Natural killer cell (primary cell): ENCODE data around the gene EIF3B. TPM values are rescaled to one million over a fixed set of nuclear protein-coding genes. Genes with fewer than 3 reads are reported as not detected.

Source experiments
- ATAC-seq, 3 donors: fragments of 150-1000 bp in 2 of 3; fragments of 200-7000 bp in 1 of 3; cut with Tn5 transposase; 1 replicate in 1 of 3; 2 replicates in 2 of 3; pipeline ENCODE4 v1.10.0; 2021; ENCODE audit warnings: mild to moderate bottlenecking in 2 of 3, moderate library complexity in 2 of 3
- DNase-seq, 2 donors: peaks; one replicate each; pipeline versions ENCODE4 v3.0.0 to v3.0.0-alpha.2; 2013 to 2021; ENCODE audit warnings: mixed read lengths in 1 of 2
- H3K27ac ChIP-seq: one replicate; pipeline ENCODE4 v1.5.1; 2013; ENCODE audit warnings: mild to moderate bottlenecking, low read length
- H3K27me3 ChIP-seq: one replicate; pipeline ENCODE4 v1.6.1; 2013; ENCODE audit warnings: low read length; ENCODE audit not compliant: control insufficient read depth, insufficient read depth
- H3K36me3 ChIP-seq: one replicate; pipeline ENCODE4 v1.6.1; 2013; ENCODE audit warnings: low read length; ENCODE audit not compliant: control insufficient read depth, insufficient read depth
- H3K4me1 ChIP-seq: one replicate; pipeline ENCODE4 v1.6.1; 2013; ENCODE audit warnings: low read length; ENCODE audit not compliant: control insufficient read depth, insufficient read depth
- H3K4me3 ChIP-seq: one replicate; pipeline ENCODE4 v1.5.1; 2013; ENCODE audit warnings: low read length
- H3K9me3 ChIP-seq: one replicate; pipeline ENCODE4 v1.6.1; 2013; ENCODE audit warnings: low read length; ENCODE audit not compliant: control insufficient read depth, insufficient read depth
- H3K27ac Mint-ChIP-seq, 2 donors: one replicate each; pipeline ENCODE4 v1.8.0; 2022; ENCODE audit warnings: mild to moderate bottlenecking in 2 of 2, mixed read lengths in 2 of 2, moderate library complexity in 1 of 2
- H3K27me3 Mint-ChIP-seq, 2 donors: one replicate each; pipeline ENCODE4 v1.8.0; 2022; ENCODE audit warnings: low read depth in 2 of 2, mixed read lengths in 2 of 2
- H3K36me3 Mint-ChIP-seq: one replicate; pipeline ENCODE4 v1.8.0; 2022; ENCODE audit warnings: mixed read lengths
- H3K4me1 Mint-ChIP-seq, 2 donors: one replicate each; pipeline ENCODE4 v1.8.0; 2022; ENCODE audit warnings: mixed read lengths in 2 of 2
- H3K4me3 Mint-ChIP-seq: one replicate; pipeline ENCODE4 v1.8.0; 2022; ENCODE audit warnings: mild to moderate bottlenecking, moderate library complexity, mixed read lengths
- H3K9me3 Mint-ChIP-seq, 2 donors: one replicate each; pipeline ENCODE4 v1.8.0; 2022; ENCODE audit warnings: mixed read lengths in 2 of 2
- WGBS: methylation state at CpG from one replicate; pipeline ENCODE4 v1.1.7; 2013; ENCODE audit warnings: missing lambda C conversion rate; ENCODE audit not compliant: insufficient coverage; 5-methylcytosine and 5-hydroxymethylcytosine counted together
- intact Hi-C: fragments of 100-400 bp; cut with micrococcal nuclease; formaldehyde crosslinking; loops from one replicate; pipeline ENCODE4 v1.14.2; 2022
- total RNA-seq, 4 donors: library from RNA; stranded (reverse); fragments of 120-200 nt in 1 of 4; gene quantifications; one replicate each; pipeline versions ENCODE4 v1.2.3 to v1.2.4, GENCODE V29; 2013 to 2022
- TF ChIP-seq, protein P1 (sequence below): fragments of 200-600 bp; IDR thresholded peaks from one replicate; pipeline ENCODE4 v1.8.0; 2022; ENCODE audit warnings: antibody characterized with exemption

EIF3B gene
- total RNA-seq, 3 donors from 2014 or later (not counting 1 experiment from before 2014, with no cell fraction given), result 194 to 219 (median 197) TPM

DNA sequence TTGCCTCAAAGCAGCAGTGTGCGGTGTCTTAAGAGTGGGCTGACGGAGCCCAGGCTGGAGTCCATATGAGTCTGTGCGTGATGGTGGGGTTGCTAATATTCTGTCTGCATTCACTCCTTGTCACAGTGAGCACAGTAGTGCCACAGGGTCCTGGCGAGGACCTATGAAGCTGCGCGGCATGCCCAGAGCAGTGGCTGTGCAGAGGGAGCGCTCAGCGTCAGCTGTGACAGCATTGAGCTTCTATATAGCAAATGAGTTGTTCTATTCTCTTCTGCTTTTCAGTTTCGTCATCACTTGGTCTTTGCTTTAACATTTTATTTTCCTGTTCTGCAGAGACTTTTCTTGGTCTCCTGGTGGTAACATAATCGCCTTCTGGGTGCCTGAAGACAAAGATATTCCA, 14.5 kb downstream of the EIF3B start:
- no peaks in the 10 kb centered on the region for H3K9me3 Mint-ChIP-seq
- intact Hi-C loops, result no loop called here
- TF ChIP-seq, protein P1, sequence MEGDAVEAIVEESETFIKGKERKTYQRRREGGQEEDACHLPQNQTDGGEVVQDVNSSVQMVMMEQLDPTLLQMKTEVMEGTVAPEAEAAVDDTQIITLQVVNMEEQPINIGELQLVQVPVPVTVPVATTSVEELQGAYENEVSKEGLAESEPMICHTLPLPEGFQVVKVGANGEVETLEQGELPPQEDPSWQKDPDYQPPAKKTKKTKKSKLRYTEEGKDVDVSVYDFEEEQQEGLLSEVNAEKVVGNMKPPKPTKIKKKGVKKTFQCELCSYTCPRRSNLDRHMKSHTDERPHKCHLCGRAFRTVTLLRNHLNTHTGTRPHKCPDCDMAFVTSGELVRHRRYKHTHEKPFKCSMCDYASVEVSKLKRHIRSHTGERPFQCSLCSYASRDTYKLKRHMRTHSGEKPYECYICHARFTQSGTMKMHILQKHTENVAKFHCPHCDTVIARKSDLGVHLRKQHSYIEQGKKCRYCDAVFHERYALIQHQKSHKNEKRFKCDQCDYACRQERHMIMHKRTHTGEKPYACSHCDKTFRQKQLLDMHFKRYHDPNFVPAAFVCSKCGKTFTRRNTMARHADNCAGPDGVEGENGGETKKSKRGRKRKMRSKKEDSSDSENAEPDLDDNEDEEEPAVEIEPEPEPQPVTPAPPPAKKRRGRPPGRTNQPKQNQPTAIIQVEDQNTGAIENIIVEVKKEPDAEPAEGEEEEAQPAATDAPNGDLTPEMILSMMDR, result no peak

DNA sequence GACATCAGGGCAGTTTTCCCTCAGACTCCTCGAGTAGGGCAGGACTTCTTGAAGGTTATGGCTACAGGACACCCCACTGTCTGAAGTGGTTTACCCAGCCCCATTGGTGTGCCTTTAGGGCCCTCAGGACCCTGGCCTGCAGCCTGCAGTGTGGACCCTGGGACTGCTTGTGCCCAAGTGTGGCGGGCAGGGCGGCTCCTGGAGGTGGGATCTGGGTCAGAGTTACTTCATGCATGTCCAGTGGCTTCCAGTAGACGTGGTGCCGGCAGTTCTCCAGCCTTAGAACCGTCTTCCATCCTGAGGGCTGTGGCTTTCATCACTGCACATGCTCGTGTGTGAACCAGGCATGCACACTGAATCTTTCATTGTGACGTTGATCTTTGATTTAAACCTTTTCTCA, 16.7 kb downstream of the EIF3B start:
- no peak for DNase-seq
- H3K27me3 ChIP-seq, result no peaks in the 10 kb centered on the region
- H3K4me3 Mint-ChIP-seq, result no peak overlapping the region
- no peaks in the 10 kb centered on the region for H3K27me3 Mint-ChIP-seq
- no peak for ATAC-seq
- H3K27ac Mint-ChIP-seq, result no peak overlapping the region
- TF ChIP-seq, protein P1, result no peak
- H3K4me1 ChIP-seq, result no peaks in the 10 kb centered on the region
- intact Hi-C loops, result no loop called here
- peaks cover 91% of the 10 kb centered on the region for H3K36me3 ChIP-seq
- no peak overlapping the region for H3K4me3 ChIP-seq
- H3K4me1 Mint-ChIP-seq, result peaks cover 0 to 13% of the 10 kb centered on the region in 2 donors
- peaks cover 11% of the 10 kb centered on the region for H3K36me3 Mint-ChIP-seq
- no peaks in the 10 kb centered on the region for H3K9me3 ChIP-seq
- no peaks in the 10 kb centered on the region for H3K9me3 Mint-ChIP-seq
- no peak overlapping the region for H3K27ac ChIP-seq
- 97% methylated on average over 8 of the region's 8 CpGs for WGBS

More for the DNA sequence above, 14.5 kb downstream of the EIF3B start:
- no peaks in the 10 kb centered on the region for H3K36me3 Mint-ChIP-seq
- ATAC-seq (no peak), DNase-seq (no peak)
- Histone ChIP-seq H3K27ac (no peak overlapping the region), H3K4me1 (no peaks in the 10 kb centered on the region), H3K27me3 (no peaks in the 10 kb centered on the region), H3K36me3 (peaks cover 90% of the 10 kb centered on the region), H3K9me3 (no peaks in the 10 kb centered on the region), H3K4me3 (no peak overlapping the region)
- no peak overlapping the region for H3K27ac Mint-ChIP-seq
- peaks cover 9 to 17% of the 10 kb centered on the region in 2 donors for H3K4me1 Mint-ChIP-seq
- no peaks in the 10 kb centered on the region for H3K27me3 Mint-ChIP-seq
- no peak overlapping the region for H3K4me3 Mint-ChIP-seq
- WGBS, result 98% methylated on average over 10 of the region's 10 CpGs

DNA sequence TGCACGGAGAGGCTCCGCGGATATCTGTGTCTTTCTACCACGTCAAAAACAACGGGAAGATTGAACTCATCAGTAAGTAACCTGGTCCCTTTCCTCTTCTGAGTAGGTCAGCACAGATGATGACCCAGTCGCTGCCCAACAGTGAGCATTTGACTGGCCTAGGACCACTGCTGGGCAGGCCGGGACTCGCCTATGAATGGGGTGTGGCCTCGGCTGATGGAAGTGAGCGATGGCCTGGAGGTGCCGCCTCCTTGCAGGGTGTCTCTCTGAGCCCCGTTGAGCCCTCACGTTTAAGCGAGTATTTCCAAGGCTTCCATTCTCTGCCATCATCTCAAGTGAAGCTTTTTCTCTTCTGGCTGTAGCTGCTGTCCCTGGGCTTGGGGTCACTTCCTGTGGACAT, 18.1 kb downstream of the EIF3B start:
- TF ChIP-seq, protein P1, result no peak
- H3K9me3 ChIP-seq, result no peaks in the 10 kb centered on the region
- intact Hi-C loops, result no loop called here
- H3K4me3 Mint-ChIP-seq, result no peak overlapping the region
- no peak overlapping the region for H3K27ac ChIP-seq
- no peak overlapping the region for H3K27ac Mint-ChIP-seq
- H3K27me3 ChIP-seq, result no peaks in the 10 kb centered on the region
- ATAC-seq, result no peak
- no peaks in the 10 kb centered on the region for H3K27me3 Mint-ChIP-seq
- no peak for DNase-seq
- no peaks in the 10 kb centered on the region for H3K9me3 Mint-ChIP-seq
- peaks cover 18% of the 10 kb centered on the region for H3K36me3 Mint-ChIP-seq
- 98% methylated on average over 14 of the region's 14 CpGs for WGBS
- H3K4me1 ChIP-seq, result no peaks in the 10 kb centered on the region
- peaks cover 91% of the 10 kb centered on the region for H3K36me3 ChIP-seq
- H3K4me1 Mint-ChIP-seq, result peaks cover 0 to 20% of the 10 kb centered on the region in 2 donors
- H3K4me3 ChIP-seq, result no peak overlapping the region

DNA sequence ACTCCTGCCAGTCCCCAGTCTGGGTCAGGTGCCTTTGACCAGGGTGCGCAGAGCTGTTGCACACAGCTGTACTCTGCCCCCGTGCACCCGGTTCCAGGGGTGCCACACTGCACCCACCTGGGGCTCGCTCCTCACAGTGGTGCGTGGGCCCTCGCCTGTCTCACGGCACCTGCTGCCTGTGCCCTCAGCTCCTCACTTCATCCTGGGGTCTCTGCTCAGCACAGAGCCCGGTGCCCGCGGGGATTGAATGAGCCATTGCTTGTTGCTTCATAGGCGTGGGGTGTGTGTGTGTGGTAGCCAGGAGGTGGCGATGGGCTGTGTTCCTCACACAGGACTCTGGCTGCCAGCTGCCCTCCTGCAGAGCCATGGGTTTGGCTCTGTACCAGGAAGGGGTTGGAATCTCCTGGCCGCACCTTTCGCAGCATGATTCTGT, 18.5 kb downstream of the EIF3B start:
- H3K36me3 ChIP-seq, result peaks cover 89% of the 10 kb centered on the region
- H3K36me3 Mint-ChIP-seq, result peaks cover 18% of the 10 kb centered on the region

More for the DNA sequence above, 18.5 kb downstream of the EIF3B start:
- Mint-ChIP-seq H3K4me1 (peaks cover 1 to 24% of the 10 kb centered on the region in 2 donors), H3K27ac (no peak overlapping the region), H3K9me3 (no peaks in the 10 kb centered on the region), H3K4me3 (no peak overlapping the region), H3K27me3 (no peaks in the 10 kb centered on the region)
- ATAC-seq (peak in 1 of 3 donors; percentile 29), DNase-seq (no peak)
- Histone ChIP-seq H3K4me3 (no peak overlapping the region), H3K27ac (no peak overlapping the region), H3K4me1 (no peaks in the 10 kb centered on the region), H3K27me3 (no peaks in the 10 kb centered on the region), H3K9me3 (no peaks in the 10 kb centered on the region)
- intact Hi-C loops, result no loop called here
- TF ChIP-seq, protein P1, result no peak
- 96% methylated on average over 14 of the region's 14 CpGs for WGBS
